GM19240 (cell line): Measurements from ENCODE around the gene HIPK4.
"Not testable (repeated sequence)": the region's sequence is repeated elsewhere in the genome, so short reads cannot be mapped to it uniquely, and the experiment has no call there.

Experiments used
- DNase-seq: peaks from one replicate; pipeline ENCODE4 v3.0.0; 2011; ENCODE audit warnings: low spot score; ENCODE audit not compliant: insufficient read length

The HIPK4 gene

GRCh38 chr19:40341601-40342482, 48.1 kb downstream of the HIPK4 start:
- DNase-seq, result no peak

GRCh38 chr19:40339018-40339728, 50.8 kb downstream of the HIPK4 start:
- DNase-seq, result no peak

- DNase-seq, result no peak
These were observed 52.4 kb downstream of the HIPK4 start for GRCh38 chr19:40337594-40337993.

GRCh38 chr19:40337107-40337506, 52.9 kb downstream of the HIPK4 start:
- DNase-seq, result no peak

- DNase-seq, result no peak
These were observed 53.4 kb downstream of the HIPK4 start for GRCh38 chr19:40336601-40336900.

GRCh38 chr19:40335855-40336600, 54.0 kb downstream of the HIPK4 start:
- DNase-seq, result no peak

GRCh38 chr19:40335101-40335500, 54.9 kb downstream of the HIPK4 start:
- no peak for DNase-seq

GRCh38 chr19:40333083-40333482, 56.9 kb downstream of the HIPK4 start:
- not testable (repeated sequence) for DNase-seq

GRCh38 chr19:40332669-40333068, 57.3 kb downstream of the HIPK4 start:
- no peak for DNase-seq

GRCh38 chr19:40331052-40331451, 58.9 kb downstream of the HIPK4 start:
- DNase-seq, result no peak
